GM23338 (cell line): ENCODE measurements around the gene ZFP14. TPM values are rescaled to one million over a fixed set of nuclear protein-coding genes. Genes with fewer than 3 reads are reported as not detected.

Experiments
- ATAC-seq: fragments of 200-7000 bp; cut with Tn5 transposase; 3 replicates; pipeline ENCODE4 v1.9.1; 2020
- DNase-seq: peaks from one replicate; pipeline ENCODE4 v3.0.0-alpha.2; 2015; ENCODE audit warnings: low spot score
- H2AFZ ChIP-seq: fragments of 200-600 bp; sonication (generic); 2 replicates; pipeline ENCODE4 v1.8.0; 2016; ENCODE audit warnings: antibody characterized with exemption, mild to moderate bottlenecking, moderate library complexity
- H3F3A ChIP-seq: fragments of 200-600 bp; sonication (generic); replicated peaks from 2 replicates; pipeline ENCODE4 v1.8.0; 2017; ENCODE audit warnings: antibody characterized with exemption, mixed run types, low read depth
- H3K27ac ChIP-seq: fragments of 200-600 bp; sonication (generic); 2 replicates; pipeline ENCODE4 v1.6.1; 2016; ENCODE audit warnings: low read depth
- H3K27me3 ChIP-seq: fragments of 200-600 bp; sonication (generic); 2 replicates; pipeline ENCODE4 v1.8.0; 2016; ENCODE audit warnings: mild to moderate bottlenecking, mixed run types, moderate library complexity; ENCODE audit not compliant: insufficient read depth
- H3K36me3 ChIP-seq: fragments of 200-600 bp; sonication (generic); 2 replicates; pipeline ENCODE4 v1.8.0; 2016; ENCODE audit warnings: mild to moderate bottlenecking; ENCODE audit not compliant: insufficient read depth
- H3K4me1 ChIP-seq: fragments of 200-600 bp; sonication (generic); 2 replicates; pipeline ENCODE4 v1.8.0; 2016; ENCODE audit warnings: mild to moderate bottlenecking, moderate library complexity; ENCODE audit not compliant: insufficient read depth
- H3K4me2 ChIP-seq: fragments of 200-600 bp; sonication (generic); 2 replicates; pipeline ENCODE4 v1.7.1; 2017; ENCODE audit warnings: mixed run types
- H3K4me3 ChIP-seq: fragments of 200-600 bp; sonication (generic); 2 replicates; pipeline ENCODE4 v1.6.1; 2016; ENCODE audit warnings: mixed run types
- H3K79me2 ChIP-seq: fragments of 200-600 bp; sonication (generic); replicated peaks from 2 replicates; pipeline ENCODE4 v1.8.0; 2017; ENCODE audit warnings: mild to moderate bottlenecking; ENCODE audit not compliant: insufficient read depth
- H3K9me2 ChIP-seq: fragments of 200-600 bp; sonication (generic); 2 replicates; pipeline ENCODE4 v1.8.0; 2017; ENCODE audit not compliant: insufficient read depth
- H4K20me1 ChIP-seq: fragments of 200-600 bp; sonication (generic); replicated peaks from 2 replicates; pipeline ENCODE4 v1.8.0; 2017; ENCODE audit warnings: mild to moderate bottlenecking; ENCODE audit not compliant: insufficient read depth
- H3K27ac Mint-ChIP-seq: 2 replicates; pipeline ENCODE4 v1.8.0; 2020; ENCODE audit warnings: inconsistent platforms, mild to moderate bottlenecking, moderate library complexity, mixed read lengths
- H3K27me3 Mint-ChIP-seq: 3 replicates; pipeline ENCODE4 v1.8.0; 2022; ENCODE audit warnings: low read depth, mild to moderate bottlenecking, moderate library complexity, mixed read lengths, inconsistent platforms; ENCODE audit not compliant: insufficient read depth, poor library complexity
- H3K36me3 Mint-ChIP-seq: 3 replicates; pipeline ENCODE4 v1.8.0; 2021; ENCODE audit warnings: low read depth, mild to moderate bottlenecking, inconsistent platforms, moderate library complexity, mixed read lengths
- H3K4me1 Mint-ChIP-seq: 3 replicates; pipeline ENCODE4 v1.8.0; 2020; ENCODE audit warnings: mild to moderate bottlenecking, inconsistent platforms, mixed read lengths
- H3K4me3 Mint-ChIP-seq: 3 replicates; pipeline ENCODE4 v1.8.0; 2021; ENCODE audit warnings: moderate library complexity, mild to moderate bottlenecking, inconsistent platforms, mixed read lengths
- H3K9me3 Mint-ChIP-seq: 3 replicates; pipeline ENCODE4 v1.8.0; 2020; ENCODE audit warnings: moderate library complexity, mild to moderate bottlenecking, inconsistent platforms, mixed read lengths
- CREB1 ChIP-seq: fragments of 250-450 bp; sonication (Bioruptor Pico); IDR thresholded peaks from 2 replicates; pipeline ENCODE4 v1.5.0; 2020; ENCODE audit warnings: low read depth, mild to moderate bottlenecking, moderate library complexity
- EZH2 ChIP-seq: fragments of 200-600 bp; sonication (generic); IDR thresholded peaks from one replicate; pipeline ENCODE4 v1.8.0; 2017; ENCODE audit warnings: antibody characterized with exemption, mild to moderate bottlenecking, low read depth; ENCODE audit not compliant: unreplicated experiment
- EZH2phosphoT487 ChIP-seq: fragments of 200-600 bp; sonication (generic); IDR thresholded peaks from one replicate; pipeline ENCODE4 v1.8.1; 2018; ENCODE audit warnings: antibody characterized with exemption; ENCODE audit not compliant: unreplicated experiment
- JUNB ChIP-seq: IDR thresholded peaks from one replicate; pipeline ENCODE4 v1.6.1; 2016; ENCODE audit warnings: antibody characterized with exemption; ENCODE audit not compliant: unreplicated experiment
- NANOG ChIP-seq: IDR thresholded peaks from 2 replicates; pipeline ENCODE4 v1.6.1; 2016; ENCODE audit warnings: antibody characterized with exemption, borderline replicate concordance
- POLR2AphosphoS5 ChIP-seq: IDR thresholded peaks from 2 replicates; pipeline ENCODE4 v1.6.1; 2016; ENCODE audit warnings: antibody characterized with exemption, low read depth
- REST ChIP-seq: IDR thresholded peaks from one replicate; pipeline ENCODE4 v1.6.1; 2018; ENCODE audit warnings: antibody characterized with exemption; ENCODE audit not compliant: unreplicated experiment
- STAT1 ChIP-seq: IDR thresholded peaks from one replicate; pipeline ENCODE4 v1.6.1; 2016; ENCODE audit warnings: antibody characterized with exemption; ENCODE audit not compliant: unreplicated experiment
- ZNF114 ChIP-seq: fragments of 250-450 bp; sonication (Bioruptor Pico); IDR thresholded peaks from 2 replicates; pipeline ENCODE4 v1.5.0; 2020; ENCODE audit warnings: mild to moderate bottlenecking, moderate library complexity
- ZNF331 ChIP-seq: fragments of 250-450 bp; sonication (Bioruptor Pico); IDR thresholded peaks from 2 replicates; pipeline ENCODE4 v1.5.0; 2020; ENCODE audit warnings: low read depth, mild to moderate bottlenecking, moderate library complexity
- polyA plus RNA-seq: library from polyadenylated mRNA; unstranded; fragments of >200 nt; fragmentation: Nextera tagmentation; extraction: Ambion mirVana; gene quantifications from 2 replicates; pipeline ENCODE4 v1.2.1, GENCODE V29; 2016
- total RNA-seq: library from RNA; depleted of rRNA; stranded (reverse); fragments of >200 nt; shearing (Covaris generic); gene quantifications from 2 replicates; pipeline ENCODE4 v1.2.3, GENCODE V29; 2014
- TF ChIP-seq, protein P1 (sequence below): fragments of 250-450 bp; sonication (Bioruptor Pico); IDR thresholded peaks from 2 replicates; pipeline ENCODE4 v1.5.0; 2020; ENCODE audit warnings: mild to moderate bottlenecking, moderate library complexity
- TF ChIP-seq, protein P2 (sequence below): IDR thresholded peaks from 2 replicates; pipeline ENCODE4 v1.6.1; 2016; ENCODE audit warnings: antibody characterized with exemption
- TF ChIP-seq, protein P3 (sequence below), 2 experiments: fragments of 200-600 bp in 1 of 2; sonication (generic) in 1 of 2; conservative IDR thresholded peaks; 2 replicates each; pipeline versions ENCODE4 v1.5.1 to v1.6.1; 2016 to 2017; ENCODE audit warnings: antibody characterized with exemption in 2 of 2, low read depth in 2 of 2, mild to moderate bottlenecking in 2 of 2, moderate library complexity in 1 of 2

ZFP14 gene
- total and polyA plus RNA-seq, 2 experiments from 2014 or later = 9.0 to 10.4 TPM

- Histone ChIP-seq H3F3A (0 out of 2 replicates have a peak, but pooled peaks cover 5% of the 10 kb centered on the region), H3K9me2 (no peaks in the 10 kb centered on the region), H2AFZ (no peak overlapping the region), H3K27ac (no peak overlapping the region), H3K36me3 (no peaks in the 10 kb centered on the region), H3K4me2 (no peak overlapping the region), H4K20me1 (peaks cover 19% of the 10 kb centered on the region; the same call in 1 of the 2 replicates), H3K79me2 (peaks cover 59% of the 10 kb centered on the region), H3K27me3 (no peaks in the 10 kb centered on the region), H3K4me1 (peaks cover 8% of the 10 kb centered on the region), H3K4me3 (no peak overlapping the region)
- H3K27me3 Mint-ChIP-seq = no peaks in the 10 kb centered on the region
- peaks cover 8% of the 10 kb centered on the region for H3K4me1 Mint-ChIP-seq
- no peaks in the 10 kb centered on the region for H3K9me3 Mint-ChIP-seq
- TF ChIP-seq, protein P1, sequence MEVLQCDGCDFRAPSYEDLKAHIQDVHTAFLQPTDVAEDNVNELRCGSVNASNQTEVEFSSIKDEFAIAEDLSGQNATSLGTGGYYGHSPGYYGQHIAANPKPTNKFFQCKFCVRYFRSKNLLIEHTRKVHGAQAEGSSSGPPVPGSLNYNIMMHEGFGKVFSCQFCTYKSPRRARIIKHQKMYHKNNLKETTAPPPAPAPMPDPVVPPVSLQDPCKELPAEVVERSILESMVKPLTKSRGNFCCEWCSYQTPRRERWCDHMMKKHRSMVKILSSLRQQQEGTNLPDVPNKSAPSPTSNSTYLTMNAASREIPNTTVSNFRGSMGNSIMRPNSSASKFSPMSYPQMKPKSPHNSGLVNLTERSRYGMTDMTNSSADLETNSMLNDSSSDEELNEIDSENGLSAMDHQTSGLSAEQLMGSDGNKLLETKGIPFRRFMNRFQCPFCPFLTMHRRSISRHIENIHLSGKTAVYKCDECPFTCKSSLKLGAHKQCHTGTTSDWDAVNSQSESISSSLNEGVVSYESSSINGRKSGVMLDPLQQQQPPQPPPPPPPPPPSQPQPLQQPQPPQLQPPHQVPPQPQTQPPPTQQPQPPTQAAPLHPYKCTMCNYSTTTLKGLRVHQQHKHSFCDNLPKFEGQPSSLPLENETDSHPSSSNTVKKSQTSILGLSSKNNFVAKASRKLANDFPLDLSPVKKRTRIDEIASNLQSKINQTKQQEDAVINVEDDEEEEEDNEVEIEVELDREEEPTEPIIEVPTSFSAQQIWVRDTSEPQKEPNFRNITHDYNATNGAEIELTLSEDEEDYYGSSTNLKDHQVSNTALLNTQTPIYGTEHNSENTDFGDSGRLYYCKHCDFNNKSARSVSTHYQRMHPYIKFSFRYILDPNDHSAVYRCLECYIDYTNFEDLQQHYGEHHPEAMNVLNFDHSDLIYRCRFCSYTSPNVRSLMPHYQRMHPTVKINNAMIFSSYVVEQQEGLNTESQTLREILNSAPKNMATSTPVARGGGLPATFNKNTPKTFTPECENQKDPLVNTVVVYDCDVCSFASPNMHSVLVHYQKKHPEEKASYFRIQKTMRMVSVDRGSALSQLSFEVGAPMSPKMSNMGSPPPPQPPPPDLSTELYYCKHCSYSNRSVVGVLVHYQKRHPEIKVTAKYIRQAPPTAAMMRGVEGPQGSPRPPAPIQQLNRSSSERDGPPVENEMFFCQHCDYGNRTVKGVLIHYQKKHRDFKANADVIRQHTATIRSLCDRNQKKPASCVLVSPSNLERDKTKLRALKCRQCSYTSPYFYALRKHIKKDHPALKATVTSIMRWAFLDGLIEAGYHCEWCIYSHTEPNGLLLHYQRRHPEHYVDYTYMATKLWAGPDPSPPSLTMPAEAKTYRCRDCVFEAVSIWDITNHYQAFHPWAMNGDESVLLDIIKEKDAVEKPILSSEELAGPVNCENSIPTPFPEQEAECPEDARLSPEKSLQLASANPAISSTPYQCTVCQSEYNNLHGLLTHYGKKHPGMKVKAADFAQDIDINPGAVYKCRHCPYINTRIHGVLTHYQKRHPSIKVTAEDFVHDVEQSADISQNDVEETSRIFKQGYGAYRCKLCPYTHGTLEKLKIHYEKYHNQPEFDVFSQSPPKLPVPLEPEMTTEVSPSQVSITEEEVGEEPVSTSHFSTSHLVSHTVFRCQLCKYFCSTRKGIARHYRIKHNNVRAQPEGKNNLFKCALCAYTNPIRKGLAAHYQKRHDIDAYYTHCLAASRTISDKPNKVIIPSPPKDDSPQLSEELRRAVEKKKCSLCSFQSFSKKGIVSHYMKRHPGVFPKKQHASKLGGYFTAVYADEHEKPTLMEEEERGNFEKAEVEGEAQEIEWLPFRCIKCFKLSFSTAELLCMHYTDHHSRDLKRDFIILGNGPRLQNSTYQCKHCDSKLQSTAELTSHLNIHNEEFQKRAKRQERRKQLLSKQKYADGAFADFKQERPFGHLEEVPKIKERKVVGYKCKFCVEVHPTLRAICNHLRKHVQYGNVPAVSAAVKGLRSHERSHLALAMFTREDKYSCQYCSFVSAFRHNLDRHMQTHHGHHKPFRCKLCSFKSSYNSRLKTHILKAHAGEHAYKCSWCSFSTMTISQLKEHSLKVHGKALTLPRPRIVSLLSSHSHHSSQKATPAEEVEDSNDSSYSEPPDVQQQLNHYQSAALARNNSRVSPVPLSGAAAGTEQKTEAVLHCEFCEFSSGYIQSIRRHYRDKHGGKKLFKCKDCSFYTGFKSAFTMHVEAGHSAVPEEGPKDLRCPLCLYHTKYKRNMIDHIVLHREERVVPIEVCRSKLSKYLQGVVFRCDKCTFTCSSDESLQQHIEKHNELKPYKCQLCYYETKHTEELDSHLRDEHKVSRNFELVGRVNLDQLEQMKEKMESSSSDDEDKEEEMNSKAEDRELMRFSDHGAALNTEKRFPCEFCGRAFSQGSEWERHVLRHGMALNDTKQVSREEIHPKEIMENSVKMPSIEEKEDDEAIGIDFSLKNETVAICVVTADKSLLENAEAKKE (CRISPR knock-in tag) = no peak
- TF ChIP-seq CREB1 = no peak
- no peak for TF ChIP-seq NANOG
- no peak for TF ChIP-seq EZH2phosphoT487
- no peak for TF ChIP-seq ZNF114
- no peak for TF ChIP-seq ZNF331 (CRISPR knock-in tag)
- TF ChIP-seq POLR2AphosphoS5 = no peak
- TF ChIP-seq, protein P2, sequence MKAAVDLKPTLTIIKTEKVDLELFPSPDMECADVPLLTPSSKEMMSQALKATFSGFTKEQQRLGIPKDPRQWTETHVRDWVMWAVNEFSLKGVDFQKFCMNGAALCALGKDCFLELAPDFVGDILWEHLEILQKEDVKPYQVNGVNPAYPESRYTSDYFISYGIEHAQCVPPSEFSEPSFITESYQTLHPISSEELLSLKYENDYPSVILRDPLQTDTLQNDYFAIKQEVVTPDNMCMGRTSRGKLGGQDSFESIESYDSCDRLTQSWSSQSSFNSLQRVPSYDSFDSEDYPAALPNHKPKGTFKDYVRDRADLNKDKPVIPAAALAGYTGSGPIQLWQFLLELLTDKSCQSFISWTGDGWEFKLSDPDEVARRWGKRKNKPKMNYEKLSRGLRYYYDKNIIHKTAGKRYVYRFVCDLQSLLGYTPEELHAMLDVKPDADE = no peak
- TF ChIP-seq STAT1 = no peak
- no peak for TF ChIP-seq EZH2
- TF ChIP-seq REST = no peak
- TF ChIP-seq JUNB = no peak
- TF ChIP-seq, protein P3, sequence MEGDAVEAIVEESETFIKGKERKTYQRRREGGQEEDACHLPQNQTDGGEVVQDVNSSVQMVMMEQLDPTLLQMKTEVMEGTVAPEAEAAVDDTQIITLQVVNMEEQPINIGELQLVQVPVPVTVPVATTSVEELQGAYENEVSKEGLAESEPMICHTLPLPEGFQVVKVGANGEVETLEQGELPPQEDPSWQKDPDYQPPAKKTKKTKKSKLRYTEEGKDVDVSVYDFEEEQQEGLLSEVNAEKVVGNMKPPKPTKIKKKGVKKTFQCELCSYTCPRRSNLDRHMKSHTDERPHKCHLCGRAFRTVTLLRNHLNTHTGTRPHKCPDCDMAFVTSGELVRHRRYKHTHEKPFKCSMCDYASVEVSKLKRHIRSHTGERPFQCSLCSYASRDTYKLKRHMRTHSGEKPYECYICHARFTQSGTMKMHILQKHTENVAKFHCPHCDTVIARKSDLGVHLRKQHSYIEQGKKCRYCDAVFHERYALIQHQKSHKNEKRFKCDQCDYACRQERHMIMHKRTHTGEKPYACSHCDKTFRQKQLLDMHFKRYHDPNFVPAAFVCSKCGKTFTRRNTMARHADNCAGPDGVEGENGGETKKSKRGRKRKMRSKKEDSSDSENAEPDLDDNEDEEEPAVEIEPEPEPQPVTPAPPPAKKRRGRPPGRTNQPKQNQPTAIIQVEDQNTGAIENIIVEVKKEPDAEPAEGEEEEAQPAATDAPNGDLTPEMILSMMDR (conservative IDR thresholded peaks at IDR 0.05; ENCODE audit: low read depth in 2 of 2) = no peak
- no peak overlapping the region for H3K4me3 Mint-ChIP-seq
- H3K27ac Mint-ChIP-seq = no peak overlapping the region
- DNase-seq (no peak), ATAC-seq (no peak)
- H3K36me3 Mint-ChIP-seq = no peaks in the 10 kb centered on the region; the same call in 2 of the 3 replicates
Measured at GRCh38 chr19:36373638-36374156, 5.3 kb downstream of the ZFP14 start.
